NCI-H446 (cell line): ENCODE results near the gene CRLF3.
"Not testable (repeated sequence)": the region's sequence is repeated elsewhere in the genome, so short reads cannot be mapped to it uniquely, and the experiment has no call there.

ENCODE experiments used
- DNase-seq, 2 experiments: peaks; one replicate each; lab custom pipeline; 2025; lab: John Stamatoyannopoulos, UW

CRLF3 gene

GRCh38 chr17:30736371-30736770 lies 88.1 kb downstream of the CRLF3 start:
- DNase-seq = not testable (repeated sequence)

DNA sequence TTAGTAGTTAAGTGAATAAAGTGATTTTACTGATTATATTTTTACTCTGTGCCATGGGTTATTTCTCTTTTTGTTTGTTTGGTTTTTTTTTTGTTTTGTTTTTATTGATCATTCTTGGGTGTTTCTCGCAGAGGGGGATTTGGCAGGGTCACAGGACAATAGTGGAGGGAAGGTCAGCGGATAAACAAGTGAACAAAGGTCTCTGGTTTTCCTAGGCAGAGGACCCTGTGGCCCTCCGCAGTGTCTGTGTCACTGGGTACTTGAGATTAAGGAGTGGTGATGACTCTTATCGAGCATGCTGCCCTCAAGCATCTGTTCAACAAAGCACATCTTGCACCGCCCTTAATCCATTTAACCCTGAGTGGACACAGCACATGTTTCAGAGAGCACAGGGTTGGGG lies 88.8 kb downstream of the CRLF3 start:
- not testable (repeated sequence) for DNase-seq

- not testable (repeated sequence) for DNase-seq
Observed at GRCh38 chr17:30735206-30735605, 89.3 kb downstream of the CRLF3 start.

- DNase-seq = not testable (repeated sequence)
Observed at GRCh38 chr17:30734153-30734552, 90.3 kb downstream of the CRLF3 start.
